NCI-H2029 treated with DMSO at 0.1 percent for 48 hours (cell line): ENCODE data around the gene ANGPTL8.

Experiments used
- DNase-seq: peaks from one replicate; lab custom pipeline; 2025; lab: John Stamatoyannopoulos, UW

Gene ANGPTL8

DNA sequence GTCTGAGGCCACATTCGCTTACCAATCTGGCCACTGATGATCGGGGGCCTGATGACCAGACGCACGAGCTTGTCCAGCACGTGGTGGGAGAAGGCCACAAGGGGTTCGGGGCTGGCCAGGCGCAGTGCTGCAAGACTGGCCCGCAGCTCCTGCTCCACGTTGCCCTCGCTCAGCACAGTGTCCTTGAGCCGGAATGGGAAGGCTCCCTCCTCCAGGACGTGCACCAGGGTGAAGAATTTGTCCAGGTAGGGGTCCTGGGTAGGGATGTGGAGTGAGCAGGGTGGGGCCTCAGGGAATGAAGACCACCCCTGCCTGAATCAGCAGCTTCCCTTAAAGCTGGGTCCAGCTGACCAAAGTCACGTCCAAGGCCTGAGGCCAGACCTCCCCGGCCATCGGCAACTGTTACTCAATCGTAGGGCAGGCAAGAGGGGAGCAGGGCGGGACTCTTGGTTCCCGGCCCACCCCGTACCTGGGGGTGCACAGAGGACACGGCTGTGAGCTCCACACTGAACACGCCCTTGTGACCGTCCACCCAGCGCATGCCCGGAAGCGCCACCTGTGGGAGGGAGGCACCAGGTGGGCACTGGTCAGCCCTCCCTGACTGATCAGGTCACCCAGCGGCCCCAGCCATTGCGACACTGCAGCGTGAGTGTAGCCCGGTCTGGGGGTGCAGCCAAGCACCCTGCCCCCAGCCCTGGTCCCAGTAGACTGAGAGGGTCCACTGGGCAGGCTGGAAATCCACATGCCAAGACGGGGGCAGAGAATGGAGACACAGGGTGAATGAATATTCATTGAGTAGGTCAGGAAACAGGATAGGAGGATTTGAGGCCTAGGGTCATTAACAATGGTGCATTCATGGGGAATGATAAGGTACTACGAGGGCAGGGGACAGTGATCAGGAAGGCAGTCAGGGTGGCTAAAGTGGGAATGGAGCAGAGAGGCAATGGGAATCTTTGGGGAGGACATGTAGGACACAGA, 2.8 kb upstream of the ANGPTL8 start:
- no peak for DNase-seq

DNA sequence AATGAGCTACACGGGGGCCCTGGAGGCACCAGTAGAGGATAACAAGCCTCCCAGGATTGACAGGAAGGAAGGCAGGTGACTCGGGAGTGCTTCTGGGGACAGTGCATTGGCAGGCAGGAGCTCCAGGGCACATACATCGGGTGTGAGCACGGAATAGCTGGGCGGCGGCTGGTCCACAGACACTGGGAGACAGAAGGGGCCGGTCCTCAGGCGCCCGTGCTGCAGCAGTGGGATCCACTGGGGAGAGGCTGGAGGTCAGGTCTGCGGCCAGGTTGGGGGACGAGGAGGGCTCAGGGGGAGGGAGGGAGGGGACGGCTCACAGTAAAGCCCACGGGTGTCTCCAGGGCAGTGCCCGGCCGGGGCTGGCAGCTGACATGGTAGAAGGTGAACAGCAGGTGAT, 2.1 kb upstream of the ANGPTL8 start:
- DNase-seq: no peak

DNA sequence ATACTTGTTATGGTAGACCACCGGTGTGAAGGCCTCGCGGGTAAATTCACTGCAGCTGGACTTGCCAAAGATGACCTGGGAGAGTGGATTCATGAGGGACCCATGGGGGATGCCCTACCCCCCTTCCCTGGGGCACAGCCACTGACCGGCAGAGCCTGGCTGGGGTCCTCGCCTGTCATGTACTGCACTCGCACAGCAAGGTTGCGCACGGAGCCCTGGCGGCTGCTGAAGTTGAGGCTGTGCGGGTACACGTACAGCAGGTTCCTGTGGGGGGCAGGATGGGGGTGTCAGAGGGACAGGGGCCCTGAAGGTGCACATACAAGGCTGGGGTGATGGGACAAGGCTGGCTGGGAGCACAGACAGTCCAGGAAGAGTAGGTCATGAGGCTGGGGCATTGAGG, 1.4 kb upstream of the ANGPTL8 start:
- no peak for DNase-seq

DNA sequence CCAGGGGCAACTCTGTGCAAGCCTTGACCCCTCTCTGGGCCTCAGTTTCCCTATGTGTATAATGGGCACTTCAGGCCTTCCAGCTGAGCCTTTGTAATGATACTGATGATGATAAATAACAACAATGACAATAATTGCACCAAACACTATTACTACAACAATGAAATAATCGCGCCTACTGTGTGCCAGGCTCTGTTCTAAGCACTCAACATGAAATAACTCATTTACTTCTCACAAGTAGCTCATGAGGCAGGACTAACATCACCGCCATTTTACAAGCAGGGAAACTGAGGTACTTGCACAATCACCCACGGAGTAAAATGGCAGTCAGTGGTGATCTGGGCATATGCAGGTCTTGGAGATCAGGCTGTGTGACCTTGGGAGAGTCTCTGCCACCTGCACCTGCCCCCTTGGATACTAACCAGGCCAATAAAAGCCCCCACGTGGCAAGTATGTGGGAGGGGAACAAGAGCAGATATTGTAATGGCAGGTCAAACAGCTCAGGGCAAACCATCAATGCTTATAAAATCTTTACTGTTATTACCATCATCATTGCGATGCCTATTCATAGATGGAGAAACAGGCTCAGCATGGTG, 540 bp upstream of the ANGPTL8 start:
- no peak for DNase-seq

DNA sequence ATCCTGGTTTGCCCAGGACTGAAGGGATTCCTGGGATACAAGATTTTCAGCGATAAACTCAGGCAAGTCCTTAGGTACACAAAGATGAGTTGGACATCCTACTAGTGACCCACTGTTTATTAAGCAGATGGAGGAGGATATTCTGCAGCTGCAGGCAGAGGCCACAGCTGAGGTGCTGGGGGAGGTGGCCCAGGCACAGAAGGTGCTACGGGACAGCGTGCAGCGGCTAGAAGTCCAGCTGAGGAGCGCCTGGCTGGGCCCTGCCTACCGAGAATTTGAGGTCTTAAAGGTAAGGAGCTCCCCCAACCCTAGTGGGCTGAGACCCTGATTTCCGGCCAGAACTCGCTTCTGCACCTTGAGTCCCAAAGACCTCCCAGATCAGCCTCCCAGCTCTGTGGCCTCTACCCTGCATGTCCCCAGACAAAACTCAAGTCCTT, 607 bp downstream of the ANGPTL8 start:
- no peak for DNase-seq

DNA sequence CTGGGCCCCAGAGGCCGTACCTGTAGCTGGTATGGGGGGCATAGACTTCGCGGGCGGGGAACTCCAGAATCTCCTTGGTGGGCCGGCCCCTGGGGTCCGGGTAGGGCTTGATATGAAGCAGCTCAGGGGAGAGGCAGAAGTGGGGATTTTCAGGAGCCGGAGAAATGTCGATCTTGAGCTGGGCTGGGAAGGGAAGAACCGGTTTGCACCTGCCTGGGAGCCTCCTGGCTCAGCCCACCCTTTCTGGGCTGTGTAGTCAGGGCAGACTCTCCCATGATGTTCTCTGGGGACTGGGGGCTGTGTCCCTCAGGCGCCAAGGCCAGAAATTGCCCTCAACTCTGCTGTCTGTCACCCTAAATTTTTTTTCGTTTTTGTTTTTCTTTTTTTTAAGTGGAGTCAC, 2.6 kb downstream of the ANGPTL8 start:
- DNase-seq: no peak

DNA sequence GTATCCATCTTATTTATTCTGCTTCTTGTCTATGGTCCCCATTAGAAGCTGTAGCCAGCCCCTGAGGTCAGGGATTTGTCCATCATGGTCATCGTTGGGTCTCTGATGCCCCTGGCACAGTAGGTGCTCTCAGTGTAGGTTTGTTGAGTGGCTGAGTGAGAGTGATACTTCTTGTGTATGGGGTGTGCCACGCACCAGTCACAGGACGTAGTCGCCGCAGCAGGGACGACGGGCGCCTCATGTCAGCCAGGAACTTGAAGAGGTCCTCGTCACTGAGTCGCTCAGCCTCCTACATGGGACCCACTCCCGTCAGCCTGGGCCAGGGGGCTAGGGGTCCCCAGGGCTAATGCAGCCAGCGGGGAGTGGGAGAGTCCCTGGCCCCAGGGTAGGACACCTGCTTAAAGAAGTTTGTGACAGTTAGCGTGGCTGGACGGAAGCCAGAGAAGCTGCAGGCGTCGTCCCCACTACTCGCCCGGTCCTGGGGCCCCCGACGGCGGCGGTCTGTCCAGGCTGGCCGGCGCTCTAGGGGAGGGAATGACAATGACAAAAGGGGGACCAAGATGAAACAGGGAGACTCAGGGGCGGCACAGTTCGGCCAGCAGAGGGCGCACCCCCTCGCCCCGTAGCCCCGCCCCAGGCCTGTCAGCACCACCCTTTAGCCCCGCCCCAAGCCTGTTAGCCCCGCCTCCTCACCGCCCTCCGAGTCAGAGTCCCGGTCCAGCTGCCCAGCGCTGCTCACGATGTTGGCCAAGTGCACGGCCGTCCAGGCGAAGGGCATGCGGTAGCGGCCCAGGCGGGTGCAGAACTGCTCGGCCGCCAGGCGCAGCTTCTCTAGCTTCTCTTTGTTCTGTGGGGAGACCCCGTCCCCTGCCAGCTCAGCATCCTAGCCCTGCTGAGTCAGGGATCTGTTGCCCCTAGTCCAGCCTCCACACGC, 3.7 kb downstream of the ANGPTL8 start:
- peak; percentile 50 for DNase-seq

DNA sequence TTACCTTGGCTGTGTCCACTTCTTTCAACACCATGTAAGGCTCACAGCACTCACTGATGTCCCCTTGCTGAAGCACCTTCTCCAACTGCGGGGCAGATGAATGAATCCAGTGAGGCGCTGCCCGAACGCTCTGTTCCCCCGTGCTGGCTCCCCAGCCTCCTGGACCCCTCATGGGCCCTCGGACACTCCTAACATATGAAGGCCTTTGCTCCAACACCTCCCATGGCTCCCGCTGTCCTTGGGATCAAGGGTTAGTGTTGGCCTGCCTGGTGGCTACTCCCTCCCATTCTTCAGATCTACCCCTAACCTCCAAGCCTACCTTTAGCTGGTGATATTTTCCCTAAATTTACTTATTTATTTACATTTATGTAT, 4.4 kb downstream of the ANGPTL8 start:
- no peak for DNase-seq

DNA sequence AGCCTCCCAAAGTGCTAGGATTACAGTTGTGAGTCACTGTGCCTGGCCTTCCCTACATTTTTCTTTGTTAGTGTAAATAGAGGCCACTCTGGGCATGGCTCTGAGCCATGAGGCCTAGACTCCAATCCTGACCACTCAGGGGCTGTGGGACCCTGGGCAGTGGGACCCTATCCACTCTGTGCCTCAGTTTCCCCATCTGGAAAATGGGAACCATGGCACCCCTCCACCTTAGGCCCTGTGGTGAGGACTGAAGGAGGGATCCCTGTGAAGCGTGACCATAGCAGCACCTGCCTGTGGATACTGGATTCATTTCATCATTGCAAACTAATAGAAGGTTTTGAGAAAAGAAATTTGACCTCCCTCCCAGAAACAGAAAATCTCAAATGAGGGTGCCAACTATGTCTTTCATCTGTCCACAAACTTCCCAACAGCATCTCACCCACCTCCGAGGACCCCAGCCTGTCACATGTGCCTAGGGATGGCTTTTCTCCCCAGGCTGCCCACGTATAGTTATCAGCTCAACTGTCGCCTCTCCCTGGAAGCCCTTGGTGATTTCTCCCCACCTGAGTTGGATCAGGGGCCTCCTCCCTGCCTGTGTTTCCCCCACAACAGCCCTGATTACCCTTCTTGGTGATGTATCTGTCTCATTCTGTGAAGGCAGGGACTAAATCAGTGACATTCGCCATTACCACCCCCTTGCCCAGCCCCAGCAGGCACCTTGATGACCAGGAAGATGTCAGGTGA, 5.6 kb downstream of the ANGPTL8 start:
- DNase-seq: no peak

DNA sequence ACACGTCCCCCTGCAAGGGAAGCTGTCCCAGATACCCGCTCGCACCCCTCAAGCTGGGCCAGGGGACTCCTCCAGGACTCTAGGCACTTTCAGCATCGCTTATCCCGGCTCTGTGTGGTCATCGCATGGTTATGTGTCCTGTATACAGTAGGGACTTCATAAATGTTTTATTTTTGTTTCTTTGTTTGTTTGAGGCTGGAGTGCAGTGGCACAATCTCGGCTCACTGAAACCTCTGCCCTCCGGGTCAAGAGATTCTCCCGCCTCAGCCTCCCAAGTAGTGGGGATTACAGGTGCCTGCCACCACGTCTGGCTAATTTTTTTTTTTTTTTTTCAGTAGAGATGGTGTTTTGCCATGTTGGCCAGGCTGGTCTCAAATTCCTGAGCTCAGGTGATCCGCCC, 7.5 kb downstream of the ANGPTL8 start:
- DNase-seq: no peak

DNA sequence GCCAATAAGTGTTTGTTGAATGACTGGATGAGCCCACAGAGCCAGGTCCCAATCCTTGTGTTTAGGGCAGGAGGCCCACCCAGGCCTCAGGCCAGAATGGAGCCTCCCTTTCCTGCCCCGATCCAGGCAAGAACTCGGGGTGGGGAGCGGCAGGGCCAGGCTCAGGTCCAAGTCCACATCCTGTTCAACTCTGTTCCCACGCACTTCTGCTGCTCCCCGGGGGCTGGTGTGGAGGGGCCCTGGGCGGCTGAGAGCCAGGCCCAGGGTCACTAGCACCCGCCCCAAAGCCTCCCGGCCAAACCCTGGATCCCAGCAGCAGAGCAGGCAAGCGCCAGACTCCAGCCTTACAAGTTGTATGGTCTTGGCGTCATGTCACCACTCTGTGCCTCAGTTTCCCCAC, 8.0 kb downstream of the ANGPTL8 start:
- DNase-seq: no peak

DNA sequence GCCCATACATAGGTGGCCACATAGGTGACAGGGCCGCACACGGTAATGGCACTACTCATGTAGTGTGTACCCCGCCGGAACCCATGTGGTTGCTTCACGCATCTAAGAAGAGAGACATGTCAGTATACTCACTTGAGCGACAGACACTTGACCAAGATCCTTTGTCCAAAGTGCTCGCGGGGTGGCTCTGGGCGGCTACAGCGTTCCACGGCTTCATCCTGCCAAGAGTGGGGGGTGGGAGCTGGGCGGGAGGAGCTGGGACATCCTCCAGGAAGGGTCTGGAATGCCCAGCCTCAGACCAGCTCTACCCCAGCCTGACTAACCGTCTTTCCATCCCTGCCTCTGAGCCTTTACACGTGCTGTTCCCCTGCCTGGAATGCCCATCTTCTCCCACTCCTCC, 8.5 kb downstream of the ANGPTL8 start:
- DNase-seq: no peak

DNA sequence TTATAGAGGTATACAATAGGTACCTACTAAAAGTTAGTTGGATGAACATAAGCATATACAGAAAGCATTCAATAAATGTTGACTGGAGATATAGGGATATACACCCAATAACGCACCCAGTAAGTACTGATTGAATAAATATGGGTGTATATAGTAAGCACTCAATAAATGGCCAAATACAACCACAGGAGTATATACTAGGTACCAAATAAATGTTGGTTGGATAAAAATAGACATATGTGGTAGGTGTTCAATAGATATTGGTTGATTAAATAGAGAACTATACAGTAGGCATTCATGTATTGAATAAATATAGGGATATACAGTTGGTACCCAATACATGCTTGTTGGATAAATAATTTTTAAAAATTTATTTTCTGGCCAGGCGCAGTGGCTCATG, 9.4 kb downstream of the ANGPTL8 start:
- DNase-seq: no peak

DNA sequence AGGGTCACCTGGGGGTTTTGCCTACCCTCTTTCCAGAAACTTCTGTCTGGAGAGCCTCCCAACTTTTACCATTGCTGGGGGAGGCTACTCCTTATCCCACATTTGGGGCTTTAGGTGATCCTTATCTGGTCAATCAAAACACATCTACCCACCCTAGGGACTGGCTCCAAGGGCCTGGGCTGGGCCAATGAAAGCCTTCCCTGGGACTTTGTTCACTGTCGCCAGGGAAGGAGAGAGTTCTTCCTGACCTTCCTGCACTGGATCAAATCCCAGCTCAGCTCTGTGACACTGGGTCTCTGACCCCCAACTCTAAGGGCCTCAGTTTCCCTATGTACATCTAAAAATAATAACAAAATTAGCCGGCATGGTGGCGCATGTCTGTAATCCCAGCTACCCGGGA, 11.8 kb downstream of the ANGPTL8 start:
- DNase-seq: no peak

DNA sequence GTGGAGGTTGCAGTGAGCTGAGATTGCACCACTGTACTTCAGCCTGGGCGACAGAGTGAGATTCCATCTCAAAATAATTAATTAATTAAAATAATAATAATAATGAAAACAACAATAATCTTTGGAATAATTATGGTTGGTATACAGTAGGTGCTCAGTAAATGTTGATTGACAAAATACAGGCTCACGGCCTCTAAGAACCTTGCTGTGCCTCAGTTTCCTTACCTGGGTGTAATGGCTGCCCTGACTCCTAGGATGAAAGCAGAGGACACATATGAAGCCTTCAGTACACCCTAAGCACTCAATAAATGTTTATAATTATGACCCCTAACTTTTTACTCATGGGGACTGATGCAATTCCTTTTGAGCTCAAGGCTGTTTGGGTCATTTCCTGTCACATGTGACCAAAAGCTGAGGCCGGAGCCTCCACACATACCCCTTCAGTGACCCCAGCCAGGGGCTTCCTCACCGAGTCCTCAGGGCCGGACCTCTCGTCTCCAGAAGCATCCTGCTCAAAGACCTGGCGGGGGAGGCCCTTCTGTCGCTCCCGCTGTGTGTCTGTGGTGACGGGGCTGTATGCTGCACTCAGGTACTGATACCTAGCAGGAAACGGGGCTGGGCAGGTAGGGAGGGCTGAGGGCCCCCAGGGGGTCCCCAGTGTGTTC, 12.4 kb downstream of the ANGPTL8 start:
- no peak for DNase-seq

DNA sequence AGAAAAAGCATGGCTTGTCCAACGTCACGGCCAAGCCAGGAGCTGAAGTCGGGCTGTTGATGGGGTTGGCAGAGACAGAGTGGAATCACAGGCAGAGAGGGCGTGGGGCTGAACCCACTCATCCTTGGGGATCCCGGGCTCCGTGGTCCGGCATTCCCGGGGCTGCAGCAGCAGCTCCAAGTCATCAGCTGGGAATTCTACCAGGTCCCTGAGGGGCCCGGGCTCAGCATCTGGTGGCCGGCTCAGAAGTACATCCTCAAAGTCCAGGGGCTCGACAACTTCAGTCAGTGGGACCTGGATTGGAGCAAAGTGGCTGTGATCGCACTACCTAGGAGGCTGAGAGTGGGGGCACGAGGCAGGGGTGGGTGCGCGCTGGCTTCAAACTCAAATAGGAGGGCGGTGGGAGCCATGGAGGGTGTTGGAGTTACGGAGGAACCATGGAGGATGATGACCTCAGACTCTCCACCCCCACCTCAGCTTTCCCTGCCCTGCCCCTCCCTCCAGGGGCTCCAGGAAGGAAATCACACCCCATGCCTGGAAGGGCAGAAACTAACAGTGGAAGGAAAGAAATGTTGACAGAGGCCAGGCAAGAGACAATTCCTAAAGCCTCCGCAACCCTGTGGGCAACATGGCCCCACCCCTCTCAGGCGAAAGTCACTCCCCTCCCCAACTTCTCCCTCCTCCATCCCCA, 13.4 kb downstream of the ANGPTL8 start:
- DNase-seq: no peak

DNA sequence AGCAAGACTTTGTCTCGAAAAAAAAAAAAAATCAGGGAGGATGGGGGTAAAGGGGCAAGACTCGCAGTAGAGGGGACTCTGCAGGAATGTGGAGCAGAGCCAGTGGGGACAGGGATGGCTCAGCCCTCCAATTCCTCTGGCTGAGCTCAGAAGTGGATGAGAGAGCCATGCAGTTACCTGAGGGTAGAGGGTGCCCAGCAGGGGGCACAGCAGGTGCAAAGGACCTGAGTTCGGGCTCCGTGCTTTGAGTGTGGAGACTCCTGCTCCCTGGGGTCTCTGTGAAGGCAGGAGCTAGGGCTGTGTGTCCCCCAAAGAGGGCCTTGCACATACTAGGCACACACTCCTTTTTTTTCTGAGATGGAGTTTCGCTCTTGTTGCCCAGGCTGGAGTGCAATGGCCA, 15.2 kb downstream of the ANGPTL8 start:
- DNase-seq: no peak

DNA sequence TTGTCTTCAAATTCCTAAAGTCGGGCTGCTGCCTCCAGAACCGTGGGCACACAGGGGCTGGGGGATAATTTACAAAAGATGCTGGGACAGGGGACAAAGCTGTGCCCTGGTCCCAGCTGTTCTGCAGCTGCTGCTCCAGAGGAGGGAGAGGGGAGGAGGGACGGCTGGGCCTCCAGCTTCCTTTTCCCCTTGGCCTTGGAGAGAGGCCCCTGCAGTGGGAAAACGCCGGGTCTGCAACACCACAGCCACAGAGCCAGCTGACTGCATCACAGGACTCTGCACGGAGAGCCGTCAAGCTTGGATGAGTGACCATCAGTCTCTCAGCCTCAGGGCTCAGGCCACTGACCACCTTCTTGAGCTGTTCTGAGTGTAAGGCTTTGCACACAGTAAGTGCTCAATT, 16.8 kb downstream of the ANGPTL8 start:
- DNase-seq: no peak

DNA sequence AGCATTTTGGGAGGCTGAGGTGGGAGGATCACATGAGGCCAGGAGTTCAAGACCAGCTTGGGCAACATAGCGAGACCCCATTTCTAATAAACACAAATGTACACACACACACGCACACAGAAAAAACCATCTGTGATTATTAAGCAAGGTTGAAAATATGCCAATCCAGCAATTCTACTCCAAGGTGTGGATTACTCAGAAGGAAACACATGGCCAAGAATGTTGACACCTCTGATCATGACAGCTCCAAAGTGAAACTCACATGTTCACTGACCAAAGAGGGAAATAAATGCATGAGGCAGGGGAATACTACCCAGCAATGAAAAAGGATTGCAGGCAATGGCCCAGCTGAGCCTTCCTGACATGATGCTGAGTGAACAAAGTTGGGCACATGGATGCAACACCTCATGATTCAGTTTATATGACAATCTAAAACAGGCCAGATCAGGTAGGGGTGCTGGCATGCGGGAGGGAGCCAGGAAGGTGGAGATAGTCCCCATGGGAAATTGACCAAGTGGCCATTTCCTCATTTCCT, 18.5 kb downstream of the ANGPTL8 start:
- no peak for DNase-seq

DNA sequence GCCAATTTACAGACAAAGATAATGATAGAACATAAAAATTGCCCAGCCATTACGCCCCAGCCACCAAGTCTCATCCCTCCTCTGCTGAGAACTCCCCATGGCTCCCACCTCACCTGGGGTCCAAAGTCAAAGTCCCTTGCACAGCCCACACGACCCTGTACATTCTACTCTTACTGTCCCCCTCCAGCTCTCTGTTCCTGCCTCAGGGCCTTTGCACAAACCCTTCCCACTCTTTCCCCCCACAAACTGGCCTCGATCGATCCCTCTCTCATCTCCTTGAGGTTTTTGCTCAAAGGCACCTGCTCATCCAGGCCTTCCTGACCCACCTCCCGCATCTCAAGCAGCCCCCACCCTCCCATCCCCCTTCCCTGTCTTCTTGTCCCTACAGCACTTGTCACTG, 21.6 kb downstream of the ANGPTL8 start:
- DNase-seq: no peak
